K562 (cell line): ENCODE measurements around the gene DEF6. TPM values are rescaled to one million over a fixed set of nuclear protein-coding genes. Genes with fewer than 3 reads are reported as not detected.
A peak's percentile ranks its signal among the peaks of the same experiment; 100 is the strongest.

Experiments
- CBX5 ChIP-seq: IDR thresholded peaks from 2 replicates; pipeline ENCODE4 v1.6.1; 2014; ENCODE audit warnings: low read depth, borderline replicate concordance
- CBX8 ChIP-seq: fragments of 200-600 bp; sonication (generic); IDR thresholded peaks from 2 replicates; pipeline ENCODE4 v1.6.1; 2012; ENCODE audit warnings: borderline replicate concordance, mixed run types, low read depth, mild to moderate bottlenecking, moderate library complexity, mixed read lengths, low read length, control low read depth, inconsistent platforms; ENCODE audit not compliant: poor library complexity, severe bottlenecking; ENCODE audit errors: extremely low read depth
- CXXC5 ChIP-seq: fragments of 250-450 bp; sonication (Bioruptor Pico); IDR thresholded peaks from 2 replicates; pipeline ENCODE4 v1.8.0; 2022; ENCODE audit warnings: inconsistent platforms, mild to moderate bottlenecking, moderate library complexity
- FOXP1 ChIP-seq: sonication (generic); formaldehyde crosslinking; IDR thresholded peaks from 2 replicates; pipeline ENCODE4 v1.8.0; 2022; ENCODE audit warnings: mild to moderate bottlenecking, missing genetic modification reagents
- HDAC3 ChIP-seq: fragments of 450-650 bp; IDR thresholded peaks from 2 replicates; pipeline ENCODE4 v1.6.1; 2018; ENCODE audit warnings: borderline replicate concordance, mild to moderate bottlenecking, moderate library complexity; ENCODE audit not compliant: partially characterized antibody
- HDAC6 ChIP-seq: IDR thresholded peaks from 2 replicates; pipeline ENCODE4 v1.6.1; 2012; ENCODE audit warnings: low read depth, mild to moderate bottlenecking, control low read depth, inconsistent platforms, low read length, moderate library complexity
- HNRNPL ChIP-seq: fragments of 200-400 bp; formaldehyde crosslinking; IDR thresholded peaks from 2 replicates; pipeline ENCODE4 v1.6.1; 2017; ENCODE audit warnings: low read depth, mild to moderate bottlenecking, low read length
- NONO ChIP-seq, 2 experiments: fragments of 200-400 bp in 1 of 2; fragments of 450-650 bp in 1 of 2; formaldehyde crosslinking in 1 of 2; IDR thresholded peaks; 2 replicates each; pipeline ENCODE4 v1.6.1; 2017; ENCODE audit warnings: low read depth in 2 of 2, mild to moderate bottlenecking in 2 of 2, moderate library complexity in 2 of 2, low read length in 1 of 2
- PHB2 ChIP-seq: fragments of 450-650 bp; IDR thresholded peaks from 2 replicates; pipeline ENCODE4 v1.6.1; 2017; ENCODE audit warnings: low read depth
- POLR2AphosphoS5 ChIP-seq: IDR thresholded peaks from 2 replicates; pipeline ENCODE4 v1.6.1; 2011; ENCODE audit warnings: mild to moderate bottlenecking, low read depth, low read length, moderate library complexity; ENCODE audit not compliant: control insufficient read depth, insufficient read depth
- RBFOX2 ChIP-seq: fragments of 200-400 bp; formaldehyde crosslinking; IDR thresholded peaks from 2 replicates; pipeline ENCODE4 v1.6.1; 2017; ENCODE audit warnings: low read depth, mild to moderate bottlenecking, low read length, moderate library complexity
- RFX7 ChIP-seq: fragments of 250-450 bp; sonication (Bioruptor Pico); IDR thresholded peaks from 2 replicates; pipeline ENCODE4 v1.5.1; 2021; ENCODE audit warnings: mild to moderate bottlenecking
- TEAD4 ChIP-seq, 2 experiments: sonication (generic) in 1 of 2; formaldehyde crosslinking in 1 of 2; IDR thresholded peaks; 2 replicates each; pipeline versions ENCODE4 v1.6.1 to v1.8.0; 2012 to 2022; ENCODE audit warnings: borderline replicate concordance in 1 of 2, inconsistent platforms in 1 of 2, low read length in 1 of 2, mild to moderate bottlenecking in 1 of 2, missing genetic modification reagents in 1 of 2
- ZKSCAN3 ChIP-seq: fragments of 250-450 bp; sonication (Bioruptor Pico); IDR thresholded peaks from 2 replicates; pipeline ENCODE4 v1.4.0; 2020
- ZNF274 ChIP-seq: IDR thresholded peaks from 2 replicates; pipeline ENCODE4 v1.6.1; 2011; ENCODE audit warnings: low read depth, mild to moderate bottlenecking, low read length, moderate library complexity, borderline replicate concordance
- ZNF76 ChIP-seq: fragments of 250-450 bp; sonication (Bioruptor Pico); IDR thresholded peaks from 2 replicates; pipeline ENCODE4 v1.4.0; 2020; ENCODE audit warnings: mild to moderate bottlenecking, moderate library complexity, borderline replicate concordance
- ZNF766 ChIP-seq: fragments of 200-800 bp; sonication (Bioruptor generic); conservative IDR thresholded peaks from 2 replicates; pipeline ENCODE4 v1.6.1; 2016; ENCODE audit warnings: missing genetic modification characterization, missing compliant biosample characterization
- ZNF780A ChIP-seq: fragments of 250-450 bp; sonication (Bioruptor Pico); IDR thresholded peaks from 2 replicates; pipeline ENCODE4 v1.5.0; 2021; ENCODE audit warnings: mild to moderate bottlenecking
- polyA plus RNA-seq, 8 experiments: library from polyadenylated mRNA; depleted of rRNA in 4 of 8; stranded (reverse) in 5 of 8; unstranded in 3 of 8; fragments of >200 nt; fragmentation: Nextera tagmentation in 2 of 8; fragmentation: Illumina TruSeq in 1 of 8; extraction: Ambion mirVana in 2 of 8; extraction: Trizol in 1 of 8; gene quantifications; 2 replicates each; pipeline versions ENCODE4 v1.2.1 to v1.2.3, GENCODE V29; 2011 to 2014; ENCODE audit warnings: inconsistent platforms in 1 of 8, missing spikeins in 1 of 8
- total RNA-seq, 7 experiments: library from RNA; depleted of rRNA in 6 of 7; stranded (reverse); fragments of >200 nt in 6 of 7; fragmentation: Illumina TruSeq in 2 of 7; extraction: Trizol in 2 of 7; gene quantifications; 2 replicates each; pipeline versions ENCODE4 v1.2.1 to v1.2.3, GENCODE V29; 2011 to 2021; ENCODE audit warnings: low replicate concordance in 1 of 7
- TF ChIP-seq, protein P1 (sequence below), 2 experiments: fragments of 450-650 bp; IDR thresholded peaks; 2 replicates each; pipeline ENCODE4 v1.6.1; 2016
- TF ChIP-seq, protein P2 (sequence below): fragments of 250-450 bp; sonication (Bioruptor Pico); IDR thresholded peaks from 2 replicates; pipeline ENCODE4 v1.9.0; 2021; ENCODE audit warnings: mild to moderate bottlenecking
- TF ChIP-seq, protein P3 (sequence below): fragments of 250-450 bp; sonication (Bioruptor Pico); IDR thresholded peaks from 2 replicates; pipeline ENCODE4 v1.9.0; 2021; ENCODE audit warnings: mild to moderate bottlenecking, inconsistent platforms
- TF ChIP-seq, protein P4 (sequence below): fragments of 450-650 bp; IDR thresholded peaks from 2 replicates; pipeline ENCODE4 v1.6.1; 2014; ENCODE audit warnings: low read depth, mild to moderate bottlenecking, moderate library complexity, borderline replicate concordance

DEF6 gene
- total and polyA plus RNA-seq, 9 of the 15 experiments (the other 6 are each of a cell fraction or from before 2014, with no cell fraction given) = 1.3 to 44.6 (median 22.7) TPM

DNA sequence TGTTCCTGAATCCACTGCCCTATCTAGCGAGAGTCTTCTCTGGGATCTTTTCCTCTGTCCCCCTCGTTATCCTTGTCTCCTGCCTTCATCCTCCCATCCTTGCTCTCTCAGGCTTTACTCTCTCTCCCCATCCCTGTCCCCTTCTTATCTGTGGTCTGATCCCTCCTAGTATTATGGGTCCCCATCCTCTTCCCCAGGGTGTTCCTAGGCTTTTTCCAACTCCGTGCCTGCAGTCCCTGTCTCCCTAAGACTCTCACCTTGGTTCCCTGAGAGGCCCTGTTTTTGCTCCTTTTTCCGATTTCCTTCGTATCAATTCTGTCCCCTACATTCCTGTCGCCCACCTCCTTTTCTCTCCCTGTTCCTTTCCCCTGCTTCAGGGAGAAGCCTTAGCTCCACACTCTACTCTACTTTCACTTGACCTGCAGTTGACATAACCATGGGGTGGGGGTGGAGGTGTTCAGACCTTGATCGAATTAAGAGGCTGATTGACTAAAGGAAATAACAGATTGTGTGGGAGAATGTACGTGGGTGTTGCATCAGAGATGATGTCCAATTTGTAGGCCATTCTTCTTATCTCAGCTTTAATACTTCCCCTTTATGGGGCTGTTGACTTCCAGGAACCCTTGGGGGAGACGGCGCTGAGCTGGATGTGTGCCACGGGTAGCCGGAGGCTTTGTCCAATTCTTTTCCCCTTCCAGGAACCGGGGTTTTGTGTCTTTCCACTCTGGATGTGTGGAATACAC, 45.6 kb downstream of the DEF6 start (continued):
- TF ChIP-seq ZNF780A (CRISPR knock-in tag) (no peak), HDAC3 (peak; percentile 85), HDAC6 (no peak), CXXC5 (CRISPR knock-in tag) (peak; percentile 98), TEAD4 (IDR thresholded peaks at IDR 0.05; ENCODE audit: low read length) (peak; percentile 81), TEAD4 (CRISPR knock-in tag; IDR thresholded peaks at IDR 0.05; ENCODE audit: borderline replicate concordance) (no peak), CBX5 (no peak), ZNF766 (no peak), RBFOX2 (no peak), ZKSCAN3 (CRISPR knock-in tag) (no peak), PHB2 (no peak; the same call in none of the 2 replicates), ZNF274 (no peak), POLR2AphosphoS5 (peak; percentile 38; the same call in 1 of the 2 replicates), FOXP1 (CRISPR knock-in tag) (no peak), ZNF76 (CRISPR knock-in tag) (no peak), RFX7 (CRISPR knock-in tag) (no peak), NONO (IDR thresholded peaks at IDR 0.05; ENCODE audit: low read depth in 2 of 2, low read length in 1 of 2) (0 out of 4 replicates have a peak, but pooled peaks of 1 of the 2 experiments have one; percentile 28), HNRNPL (no peak), CBX8 (no peak)
- TF ChIP-seq, protein P1, sequence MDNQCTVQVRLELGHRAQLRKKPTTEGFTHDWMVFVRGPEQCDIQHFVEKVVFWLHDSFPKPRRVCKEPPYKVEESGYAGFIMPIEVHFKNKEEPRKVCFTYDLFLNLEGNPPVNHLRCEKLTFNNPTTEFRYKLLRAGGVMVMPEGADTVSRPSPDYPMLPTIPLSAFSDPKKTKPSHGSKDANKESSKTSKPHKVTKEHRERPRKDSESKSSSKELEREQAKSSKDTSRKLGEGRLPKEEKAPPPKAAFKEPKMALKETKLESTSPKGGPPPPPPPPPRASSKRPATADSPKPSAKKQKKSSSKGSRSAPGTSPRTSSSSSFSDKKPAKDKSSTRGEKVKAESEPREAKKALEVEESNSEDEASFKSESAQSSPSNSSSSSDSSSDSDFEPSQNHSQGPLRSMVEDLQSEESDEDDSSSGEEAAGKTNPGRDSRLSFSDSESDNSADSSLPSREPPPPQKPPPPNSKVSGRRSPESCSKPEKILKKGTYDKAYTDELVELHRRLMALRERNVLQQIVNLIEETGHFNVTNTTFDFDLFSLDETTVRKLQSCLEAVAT (IDR thresholded peaks at IDR 0.05) = peak in 1 of 2 experiments; percentile 52; a peak in 2 of 4 replicates
- TF ChIP-seq, protein P2, sequence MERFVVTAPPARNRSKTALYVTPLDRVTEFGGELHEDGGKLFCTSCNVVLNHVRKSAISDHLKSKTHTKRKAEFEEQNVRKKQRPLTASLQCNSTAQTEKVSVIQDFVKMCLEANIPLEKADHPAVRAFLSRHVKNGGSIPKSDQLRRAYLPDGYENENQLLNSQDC (CRISPR knock-in tag) = no peak
- TF ChIP-seq, protein P3, sequence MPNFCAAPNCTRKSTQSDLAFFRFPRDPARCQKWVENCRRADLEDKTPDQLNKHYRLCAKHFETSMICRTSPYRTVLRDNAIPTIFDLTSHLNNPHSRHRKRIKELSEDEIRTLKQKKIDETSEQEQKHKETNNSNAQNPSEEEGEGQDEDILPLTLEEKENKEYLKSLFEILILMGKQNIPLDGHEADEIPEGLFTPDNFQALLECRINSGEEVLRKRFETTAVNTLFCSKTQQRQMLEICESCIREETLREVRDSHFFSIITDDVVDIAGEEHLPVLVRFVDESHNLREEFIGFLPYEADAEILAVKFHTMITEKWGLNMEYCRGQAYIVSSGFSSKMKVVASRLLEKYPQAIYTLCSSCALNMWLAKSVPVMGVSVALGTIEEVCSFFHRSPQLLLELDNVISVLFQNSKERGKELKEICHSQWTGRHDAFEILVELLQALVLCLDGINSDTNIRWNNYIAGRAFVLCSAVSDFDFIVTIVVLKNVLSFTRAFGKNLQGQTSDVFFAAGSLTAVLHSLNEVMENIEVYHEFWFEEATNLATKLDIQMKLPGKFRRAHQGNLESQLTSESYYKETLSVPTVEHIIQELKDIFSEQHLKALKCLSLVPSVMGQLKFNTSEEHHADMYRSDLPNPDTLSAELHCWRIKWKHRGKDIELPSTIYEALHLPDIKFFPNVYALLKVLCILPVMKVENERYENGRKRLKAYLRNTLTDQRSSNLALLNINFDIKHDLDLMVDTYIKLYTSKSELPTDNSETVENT (CRISPR knock-in tag) = no peak
- TF ChIP-seq, protein P4, sequence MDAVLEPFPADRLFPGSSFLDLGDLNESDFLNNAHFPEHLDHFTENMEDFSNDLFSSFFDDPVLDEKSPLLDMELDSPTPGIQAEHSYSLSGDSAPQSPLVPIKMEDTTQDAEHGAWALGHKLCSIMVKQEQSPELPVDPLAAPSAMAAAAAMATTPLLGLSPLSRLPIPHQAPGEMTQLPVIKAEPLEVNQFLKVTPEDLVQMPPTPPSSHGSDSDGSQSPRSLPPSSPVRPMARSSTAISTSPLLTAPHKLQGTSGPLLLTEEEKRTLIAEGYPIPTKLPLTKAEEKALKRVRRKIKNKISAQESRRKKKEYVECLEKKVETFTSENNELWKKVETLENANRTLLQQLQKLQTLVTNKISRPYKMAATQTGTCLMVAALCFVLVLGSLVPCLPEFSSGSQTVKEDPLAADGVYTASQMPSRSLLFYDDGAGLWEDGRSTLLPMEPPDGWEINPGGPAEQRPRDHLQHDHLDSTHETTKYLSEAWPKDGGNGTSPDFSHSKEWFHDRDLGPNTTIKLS = 0 out of 2 replicates have a peak, but pooled peaks have one; percentile 26
